HepG2 (cell line): ENCODE measurements around the gene ZNF419. TPM values are rescaled to one million over a fixed set of nuclear protein-coding genes. Genes with fewer than 3 reads are reported as not detected.
A peak's percentile ranks its signal among the peaks of the same experiment; 100 is the strongest.

Experiments
- CBX2 ChIP-seq, 2 experiments: fragments of 200-600 bp in 1 of 2; sonication (generic); formaldehyde crosslinking in 1 of 2; IDR thresholded peaks; 2 replicates each; pipeline versions ENCODE4 v1.7.0 to v1.8.1; 2018 to 2022; ENCODE audit warnings: low read depth in 2 of 2, low read length in 1 of 2, mild to moderate bottlenecking in 1 of 2, missing genetic modification reagents in 1 of 2
- CCDC6 ChIP-seq: sonication (generic); formaldehyde crosslinking; IDR thresholded peaks from 2 replicates; pipeline ENCODE4 v1.8.1; 2022; ENCODE audit warnings: mild to moderate bottlenecking, missing genetic modification reagents, moderate library complexity
- CEBPB ChIP-seq: IDR thresholded peaks from 2 replicates; pipeline ENCODE4 v1.6.1; 2011; ENCODE audit warnings: low read depth, low read length, improper control_type of control experiment, borderline replicate concordance
- ESRRA ChIP-seq: sonication (generic); formaldehyde crosslinking; IDR thresholded peaks from 2 replicates; pipeline ENCODE4 v1.5.1; 2020; ENCODE audit warnings: mild to moderate bottlenecking, low read depth, missing genetic modification reagents
- FOXA3 ChIP-seq: IDR thresholded peaks from 2 replicates; pipeline ENCODE4 v1.6.1; 2016; ENCODE audit warnings: missing genetic modification reagents, missing compliant biosample characterization
- KDM2A ChIP-seq: sonication (generic); formaldehyde crosslinking; IDR thresholded peaks from 2 replicates; pipeline ENCODE4 v1.4.0; 2020; ENCODE audit warnings: low read depth, missing genetic modification reagents, borderline replicate concordance
- MLLT10 ChIP-seq: sonication (generic); formaldehyde crosslinking; IDR thresholded peaks from 2 replicates; pipeline ENCODE4 v1.4.0; 2020; ENCODE audit warnings: missing genetic modification reagents
- NR2F2 ChIP-seq: IDR thresholded peaks from 2 replicates; pipeline ENCODE4 v1.6.1; 2012; ENCODE audit warnings: low read depth, inconsistent platforms, borderline replicate concordance
- SMC3 ChIP-seq: IDR thresholded peaks from 2 replicates; pipeline ENCODE4 v1.6.1; 2011; ENCODE audit warnings: low read length, improper control_type of control experiment
- SOX5 ChIP-seq: IDR thresholded peaks from 2 replicates; pipeline ENCODE4 v1.6.1; 2016; ENCODE audit warnings: borderline replicate concordance
- SYNCRIP ChIP-seq: fragments of 200-400 bp; formaldehyde crosslinking; IDR thresholded peaks from 2 replicates; pipeline ENCODE4 v1.6.1; 2018; ENCODE audit warnings: mild to moderate bottlenecking, low read depth, low read length; ENCODE audit not compliant: insufficient read depth
- TBX3 ChIP-seq: fragments of 450-650 bp; IDR thresholded peaks from 2 replicates; pipeline ENCODE4 v1.6.1; 2017; ENCODE audit warnings: antibody characterized with exemption, mild to moderate bottlenecking, inconsistent platforms, borderline replicate concordance
- THAP11 ChIP-seq: IDR thresholded peaks from 2 replicates; pipeline ENCODE4 v1.6.1; 2016; ENCODE audit warnings: missing biosample characterization, missing genetic modification reagents
- ZNF234 ChIP-seq: sonication (generic); formaldehyde crosslinking; conservative IDR thresholded peaks from 2 replicates; pipeline ENCODE4 v1.5.1; 2020; ENCODE audit warnings: mild to moderate bottlenecking, missing genetic modification reagents
- ZNF484 ChIP-seq: sonication (generic); formaldehyde crosslinking; IDR thresholded peaks from 2 replicates; pipeline ENCODE4 v1.5.1; 2020; ENCODE audit warnings: mild to moderate bottlenecking, low read depth, missing genetic modification reagents, borderline replicate concordance
- ZNF670 ChIP-seq: sonication (generic); formaldehyde crosslinking; IDR thresholded peaks from 2 replicates; pipeline ENCODE4 v1.8.0; 2022; ENCODE audit warnings: mild to moderate bottlenecking, missing genetic modification reagents, borderline replicate concordance
- polyA plus RNA-seq, 8 experiments: library from polyadenylated mRNA; depleted of rRNA in 3 of 8; stranded (reverse) in 7 of 8; unstranded in 1 of 8; fragments of >200 nt; fragmentation: Illumina TruSeq in 4 of 8; extraction: Trizol in 4 of 8; gene quantifications; 2 replicates each; pipeline versions ENCODE4 v1.2.1 to v1.2.3, GENCODE V29; 2011 to 2016; ENCODE audit warnings: low read depth in 4 of 8, missing spikeins in 1 of 8, mixed read lengths in 1 of 8; ENCODE audit not compliant: insufficient read depth in 1 of 8
- total RNA-seq, 5 experiments: library from RNA; depleted of rRNA; stranded (reverse); fragments of >200 nt; fragmentation: Illumina TruSeq; extraction: Trizol; gene quantifications; 2 replicates each; pipeline ENCODE4 v1.2.3, GENCODE V29; 2016; ENCODE audit warnings: low read depth in 1 of 5
- TF ChIP-seq, protein P1 (sequence below): sonication (generic); formaldehyde crosslinking; IDR thresholded peaks from 2 replicates; pipeline ENCODE4 v1.4.0; 2020; ENCODE audit warnings: mild to moderate bottlenecking, missing genetic modification reagents, borderline replicate concordance
- TF ChIP-seq, protein P2 (sequence below): sonication (generic); formaldehyde crosslinking; IDR thresholded peaks from 2 replicates; pipeline ENCODE4 v1.4.0; 2020; ENCODE audit warnings: missing genetic modification reagents
- TF ChIP-seq, protein P3 (sequence below): sonication (generic); formaldehyde crosslinking; IDR thresholded peaks from 2 replicates; pipeline ENCODE4 v1.5.0; 2020; ENCODE audit warnings: missing genetic modification reagents
- TF ChIP-seq, protein P4 (sequence below): sonication (generic); formaldehyde crosslinking; conservative IDR thresholded peaks from 2 replicates; pipeline ENCODE4 v1.5.0; 2020; ENCODE audit warnings: missing genetic modification reagents
- TF ChIP-seq, protein P5 (sequence below): sonication (generic); formaldehyde crosslinking; IDR thresholded peaks from 2 replicates; pipeline ENCODE4 v1.8.1; 2023; ENCODE audit warnings: mild to moderate bottlenecking, missing genetic modification reagents

The ZNF419 gene
- total and polyA plus RNA-seq, 2 of the 13 experiments (the other 11 are each of a cell fraction or from before 2014, with no cell fraction given): 8.5 to 8.8 TPM

DNA sequence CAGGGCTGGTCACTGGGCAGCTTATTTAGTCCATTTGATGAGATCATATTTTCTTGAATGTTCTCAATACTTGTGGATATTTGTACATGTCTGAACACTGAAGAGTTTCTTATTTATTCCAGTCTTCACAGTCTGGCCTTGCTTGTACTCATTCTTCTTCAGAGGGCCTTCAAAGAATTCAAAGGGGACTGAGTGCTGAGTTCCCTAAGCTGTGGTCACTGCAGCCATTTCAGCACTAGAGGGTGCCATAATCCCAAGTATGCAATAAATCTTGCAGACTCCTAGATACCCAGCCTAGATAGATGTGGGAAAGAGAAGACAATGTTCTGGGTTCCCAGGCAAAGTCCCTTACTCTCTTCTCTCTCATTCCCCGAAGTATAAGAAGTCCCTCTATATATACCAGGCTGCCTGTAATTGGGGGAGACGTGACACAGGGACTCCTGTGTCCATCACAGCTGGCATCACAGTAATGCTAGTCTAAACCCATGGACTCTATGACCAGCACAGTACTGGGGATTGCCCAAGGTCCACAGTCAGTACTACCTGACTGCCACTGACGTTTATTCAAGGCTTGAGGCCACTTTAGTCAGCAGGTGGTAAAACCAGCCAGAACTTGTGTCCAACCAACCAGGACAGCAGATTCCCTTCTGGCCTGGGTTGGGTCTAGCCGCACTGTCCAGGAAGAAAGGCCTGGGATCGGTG is 21.7 kb upstream of the ZNF419 start (continued):
- TF ChIP-seq, protein P1, sequence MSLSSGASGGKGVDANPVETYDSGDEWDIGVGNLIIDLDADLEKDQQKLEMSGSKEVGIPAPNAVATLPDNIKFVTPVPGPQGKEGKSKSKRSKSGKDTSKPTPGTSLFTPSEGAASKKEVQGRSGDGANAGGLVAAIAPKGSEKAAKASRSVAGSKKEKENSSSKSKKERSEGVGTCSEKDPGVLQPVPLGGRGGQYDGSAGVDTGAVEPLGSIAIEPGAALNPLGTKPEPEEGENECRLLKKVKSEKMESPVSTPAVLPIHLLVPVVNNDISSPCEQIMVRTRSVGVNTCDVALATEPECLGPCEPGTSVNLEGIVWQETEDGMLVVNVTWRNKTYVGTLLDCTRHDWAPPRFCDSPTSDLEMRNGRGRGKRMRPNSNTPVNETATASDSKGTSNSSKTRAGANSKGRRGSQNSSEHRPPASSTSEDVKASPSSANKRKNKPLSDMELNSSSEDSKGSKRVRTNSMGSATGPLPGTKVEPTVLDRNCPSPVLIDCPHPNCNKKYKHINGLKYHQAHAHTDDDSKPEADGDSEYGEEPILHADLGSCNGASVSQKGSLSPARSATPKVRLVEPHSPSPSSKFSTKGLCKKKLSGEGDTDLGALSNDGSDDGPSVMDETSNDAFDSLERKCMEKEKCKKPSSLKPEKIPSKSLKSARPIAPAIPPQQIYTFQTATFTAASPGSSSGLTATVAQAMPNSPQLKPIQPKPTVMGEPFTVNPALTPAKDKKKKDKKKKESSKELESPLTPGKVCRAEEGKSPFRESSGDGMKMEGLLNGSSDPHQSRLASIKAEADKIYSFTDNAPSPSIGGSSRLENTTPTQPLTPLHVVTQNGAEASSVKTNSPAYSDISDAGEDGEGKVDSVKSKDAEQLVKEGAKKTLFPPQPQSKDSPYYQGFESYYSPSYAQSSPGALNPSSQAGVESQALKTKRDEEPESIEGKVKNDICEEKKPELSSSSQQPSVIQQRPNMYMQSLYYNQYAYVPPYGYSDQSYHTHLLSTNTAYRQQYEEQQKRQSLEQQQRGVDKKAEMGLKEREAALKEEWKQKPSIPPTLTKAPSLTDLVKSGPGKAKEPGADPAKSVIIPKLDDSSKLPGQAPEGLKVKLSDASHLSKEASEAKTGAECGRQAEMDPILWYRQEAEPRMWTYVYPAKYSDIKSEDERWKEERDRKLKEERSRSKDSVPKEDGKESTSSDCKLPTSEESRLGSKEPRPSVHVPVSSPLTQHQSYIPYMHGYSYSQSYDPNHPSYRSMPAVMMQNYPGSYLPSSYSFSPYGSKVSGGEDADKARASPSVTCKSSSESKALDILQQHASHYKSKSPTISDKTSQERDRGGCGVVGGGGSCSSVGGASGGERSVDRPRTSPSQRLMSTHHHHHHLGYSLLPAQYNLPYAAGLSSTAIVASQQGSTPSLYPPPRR (CRISPR knock-in tag): no peak
- no peak for TF ChIP-seq MLLT10 (CRISPR knock-in tag)
- TF ChIP-seq, protein P2, sequence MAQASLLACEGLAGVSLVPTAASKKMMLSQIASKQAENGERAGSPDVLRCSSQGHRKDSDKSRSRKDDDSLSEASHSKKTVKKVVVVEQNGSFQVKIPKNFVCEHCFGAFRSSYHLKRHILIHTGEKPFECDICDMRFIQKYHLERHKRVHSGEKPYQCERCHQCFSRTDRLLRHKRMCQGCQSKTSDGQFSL (CRISPR knock-in tag): no peak
- TF ChIP-seq ESRRA (CRISPR knock-in tag): no peak
- TF ChIP-seq CBX2 (IDR thresholded peaks at IDR 0.05; ENCODE audit: low read depth, low read length): no peak
- no peak for TF ChIP-seq CBX2 (CRISPR knock-in tag; IDR thresholded peaks at IDR 0.05; ENCODE audit: low read depth)
- no peak for TF ChIP-seq SYNCRIP
- TF ChIP-seq, protein P3, sequence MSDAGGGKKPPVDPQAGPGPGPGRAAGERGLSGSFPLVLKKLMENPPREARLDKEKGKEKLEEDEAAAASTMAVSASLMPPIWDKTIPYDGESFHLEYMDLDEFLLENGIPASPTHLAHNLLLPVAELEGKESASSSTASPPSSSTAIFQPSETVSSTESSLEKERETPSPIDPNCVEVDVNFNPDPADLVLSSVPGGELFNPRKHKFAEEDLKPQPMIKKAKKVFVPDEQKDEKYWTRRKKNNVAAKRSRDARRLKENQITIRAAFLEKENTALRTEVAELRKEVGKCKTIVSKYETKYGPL (CRISPR knock-in tag): no peak
- no peak for TF ChIP-seq CCDC6 (CRISPR knock-in tag)
- TF ChIP-seq, protein P4, sequence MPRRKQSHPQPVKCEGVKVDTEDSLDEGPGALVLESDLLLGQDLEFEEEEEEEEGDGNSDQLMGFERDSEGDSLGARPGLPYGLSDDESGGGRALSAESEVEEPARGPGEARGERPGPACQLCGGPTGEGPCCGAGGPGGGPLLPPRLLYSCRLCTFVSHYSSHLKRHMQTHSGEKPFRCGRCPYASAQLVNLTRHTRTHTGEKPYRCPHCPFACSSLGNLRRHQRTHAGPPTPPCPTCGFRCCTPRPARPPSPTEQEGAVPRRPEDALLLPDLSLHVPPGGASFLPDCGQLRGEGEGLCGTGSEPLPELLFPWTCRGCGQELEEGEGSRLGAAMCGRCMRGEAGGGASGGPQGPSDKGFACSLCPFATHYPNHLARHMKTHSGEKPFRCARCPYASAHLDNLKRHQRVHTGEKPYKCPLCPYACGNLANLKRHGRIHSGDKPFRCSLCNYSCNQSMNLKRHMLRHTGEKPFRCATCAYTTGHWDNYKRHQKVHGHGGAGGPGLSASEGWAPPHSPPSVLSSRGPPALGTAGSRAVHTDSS (CRISPR knock-in tag): no peak
- no peak for TF ChIP-seq KDM2A
- peak; percentile 72 for TF ChIP-seq SMC3
- no peak for TF ChIP-seq CEBPB
- no peak for TF ChIP-seq ZNF670 (CRISPR knock-in tag)
- TF ChIP-seq ZNF484 (CRISPR knock-in tag): no peak
- TF ChIP-seq NR2F2: no peak
- no peak for TF ChIP-seq FOXA3
- TF ChIP-seq THAP11 (CRISPR knock-in tag): peak; percentile 79; the same call in 1 of the 2 replicates
- TF ChIP-seq, protein P5, sequence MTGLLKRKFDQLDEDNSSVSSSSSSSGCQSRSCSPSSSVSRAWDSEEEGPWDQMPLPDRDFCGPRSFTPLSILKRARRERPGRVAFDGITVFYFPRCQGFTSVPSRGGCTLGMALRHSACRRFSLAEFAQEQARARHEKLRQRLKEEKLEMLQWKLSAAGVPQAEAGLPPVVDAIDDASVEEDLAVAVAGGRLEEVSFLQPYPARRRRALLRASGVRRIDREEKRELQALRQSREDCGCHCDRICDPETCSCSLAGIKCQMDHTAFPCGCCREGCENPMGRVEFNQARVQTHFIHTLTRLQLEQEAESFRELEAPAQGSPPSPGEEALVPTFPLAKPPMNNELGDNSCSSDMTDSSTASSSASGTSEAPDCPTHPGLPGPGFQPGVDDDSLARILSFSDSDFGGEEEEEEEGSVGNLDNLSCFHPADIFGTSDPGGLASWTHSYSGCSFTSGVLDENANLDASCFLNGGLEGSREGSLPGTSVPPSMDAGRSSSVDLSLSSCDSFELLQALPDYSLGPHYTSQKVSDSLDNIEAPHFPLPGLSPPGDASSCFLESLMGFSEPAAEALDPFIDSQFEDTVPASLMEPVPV: no peak
- TF ChIP-seq TBX3: no peak
- TF ChIP-seq SOX5 (CRISPR knock-in tag): no peak
- TF ChIP-seq ZNF234: no peak
